GM04504 (cell line): ENCODE results near the gene DYRK1A.

Source experiments
- DNase-seq: peaks from one replicate; pipeline ENCODE4 v3.0.0-alpha.2; 2012; ENCODE audit warnings: low read depth

The DYRK1A gene

DNA sequence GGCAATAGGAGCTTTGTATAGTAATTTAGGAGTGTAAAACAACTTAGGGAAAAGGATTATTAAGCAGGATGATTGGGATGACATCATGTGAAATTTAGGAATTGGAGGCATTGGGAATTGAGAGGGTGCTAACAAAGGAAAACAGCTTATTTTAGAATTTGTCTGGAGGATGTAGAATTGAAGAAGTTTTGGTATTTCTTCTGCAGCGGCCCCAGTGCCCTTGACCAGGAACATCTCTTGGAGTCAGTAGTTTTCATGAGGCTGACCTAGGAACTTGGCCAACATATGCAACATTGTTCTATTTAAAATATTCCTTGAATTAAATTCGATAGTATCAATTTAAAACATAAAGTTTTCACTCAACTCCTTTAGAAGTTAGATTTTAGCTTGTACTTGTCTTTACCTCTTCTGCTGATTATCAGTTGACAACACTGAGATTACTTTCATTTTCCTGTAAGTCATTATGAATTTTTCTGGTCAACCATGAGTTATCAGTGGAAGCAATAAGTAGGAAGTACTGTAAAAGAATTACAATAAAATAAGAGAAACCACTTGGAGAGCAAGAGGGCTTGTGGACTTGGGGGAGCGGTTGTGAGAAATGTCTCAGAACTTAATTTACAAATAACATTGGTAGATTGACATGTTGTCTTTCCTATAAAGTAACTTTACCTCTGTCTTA is 52.8 kb downstream of the DYRK1A start:
- no peak for DNase-seq

- no peak for DNase-seq
Measured at GRCh38 chr21:37421306-37421705, 54.7 kb downstream of the DYRK1A start.

DNA sequence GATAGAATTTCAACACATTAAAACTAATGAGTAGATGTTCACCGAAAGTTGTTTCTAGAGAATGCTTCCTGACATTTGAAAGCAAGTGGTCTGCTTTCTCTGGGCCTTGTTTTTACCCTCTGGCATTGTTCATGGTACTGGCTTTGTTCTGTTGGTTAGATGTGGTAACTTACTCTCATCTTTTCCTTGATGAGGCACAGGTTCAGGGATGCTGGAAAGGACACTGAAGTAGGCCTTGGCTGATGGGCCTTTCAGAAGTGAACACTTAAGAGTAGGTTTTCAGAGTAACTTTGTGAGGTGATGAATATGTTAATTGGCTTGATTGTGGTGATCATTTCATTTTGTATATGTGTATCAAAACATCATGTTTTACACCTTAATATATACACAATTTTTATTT is 55.8 kb downstream of the DYRK1A start:
- no peak for DNase-seq

DNA sequence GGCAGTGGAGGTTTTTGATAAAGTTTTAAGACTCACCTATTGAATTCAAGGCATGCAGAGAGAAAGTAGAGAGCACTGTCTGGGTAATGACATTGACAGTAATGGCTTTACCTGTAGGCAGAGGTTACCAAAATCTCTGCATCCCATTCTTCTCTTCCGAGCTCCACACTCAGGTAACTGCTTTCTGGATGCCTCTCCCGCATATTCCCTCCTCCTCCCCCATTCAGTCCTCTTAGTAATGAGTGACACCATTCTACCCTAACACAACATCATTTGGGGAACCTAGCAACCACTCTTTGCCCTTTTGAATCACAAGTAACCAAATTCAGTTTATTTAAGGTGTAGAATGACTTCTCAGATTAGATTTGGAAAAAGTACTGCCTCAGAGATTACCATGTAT is 56.5 kb downstream of the DYRK1A start:
- no peak for DNase-seq

DNA sequence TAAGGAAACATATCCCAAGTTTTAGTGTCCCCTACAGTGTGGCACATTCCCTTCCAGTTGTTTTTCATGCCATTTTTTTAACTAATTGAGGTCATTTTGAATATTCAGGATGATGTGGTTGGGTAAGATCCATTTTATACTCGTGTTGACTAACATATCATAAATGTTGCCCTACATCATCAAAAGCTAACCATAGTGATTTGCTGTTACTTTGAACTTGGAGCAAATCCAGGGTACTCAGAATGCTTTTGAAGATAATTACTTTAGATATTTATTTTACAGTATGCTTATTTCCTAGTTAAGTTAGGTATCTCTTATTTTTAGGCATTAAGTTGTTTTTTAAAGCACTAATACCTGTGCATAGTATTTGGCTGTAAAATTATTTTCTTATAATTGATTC is 57.8 kb downstream of the DYRK1A start:
- DNase-seq = no peak

DNA sequence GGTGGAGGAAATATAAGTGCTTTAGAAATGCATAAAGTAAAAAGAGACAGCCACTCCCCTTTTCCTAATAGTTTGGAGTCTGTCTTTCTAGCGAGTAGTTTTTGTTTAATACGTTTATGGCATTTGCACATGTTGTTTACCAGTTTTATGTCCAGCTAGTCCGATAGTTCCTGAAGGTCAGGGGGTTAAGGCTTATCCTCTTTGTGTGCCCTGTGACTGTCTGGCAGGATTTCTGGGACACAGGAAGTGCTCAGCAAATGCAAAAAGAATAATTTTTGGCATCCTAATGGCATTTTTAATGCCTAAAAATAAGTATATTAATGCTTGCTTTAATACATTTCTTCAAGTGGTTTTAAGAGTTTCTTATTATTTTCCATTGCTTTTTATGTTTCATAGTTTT is 58.4 kb downstream of the DYRK1A start:
- no peak for DNase-seq

- no peak for DNase-seq
Measured at GRCh38 chr21:37425684-37426083, 59.1 kb downstream of the DYRK1A start.

DNA sequence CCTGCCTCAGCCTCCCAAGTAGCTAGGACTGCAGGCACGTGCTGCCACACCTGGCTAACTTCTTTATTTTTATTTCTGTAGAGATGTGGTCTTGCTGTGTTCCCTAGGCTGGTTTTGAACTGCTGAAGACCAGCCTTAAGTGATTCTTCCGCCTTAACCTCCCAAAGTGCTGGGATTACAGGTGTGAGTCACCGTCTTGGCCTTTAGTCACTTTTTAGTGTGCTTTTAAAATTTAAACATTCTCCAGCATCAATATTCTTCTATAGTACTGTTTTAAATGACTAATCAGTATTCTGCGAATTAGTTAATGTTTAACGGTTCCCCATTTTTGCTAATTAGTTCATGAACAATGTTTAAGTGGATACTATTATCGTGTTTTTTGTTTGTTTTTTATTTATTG is 60.6 kb downstream of the DYRK1A start:
- DNase-seq = no peak

DNA sequence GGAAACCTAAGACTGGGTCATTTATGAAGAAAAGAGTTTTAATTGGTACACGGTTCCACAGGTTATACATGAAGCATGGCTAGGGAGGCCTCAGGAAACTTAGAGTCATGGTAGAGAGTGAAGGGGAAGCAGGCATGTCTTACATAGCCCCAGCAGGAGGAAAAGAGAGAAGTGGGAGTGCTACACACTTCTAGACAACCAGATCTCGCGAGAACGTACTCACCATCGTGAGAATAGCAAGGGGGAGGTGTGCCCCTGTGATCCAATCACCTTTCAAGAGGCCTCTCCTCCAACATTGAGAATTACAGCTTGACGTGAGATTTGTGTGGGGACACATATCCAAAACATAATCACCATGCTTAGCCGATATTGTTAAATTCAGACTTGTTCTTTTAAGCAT is 62.8 kb downstream of the DYRK1A start:
- DNase-seq = no peak

DNA sequence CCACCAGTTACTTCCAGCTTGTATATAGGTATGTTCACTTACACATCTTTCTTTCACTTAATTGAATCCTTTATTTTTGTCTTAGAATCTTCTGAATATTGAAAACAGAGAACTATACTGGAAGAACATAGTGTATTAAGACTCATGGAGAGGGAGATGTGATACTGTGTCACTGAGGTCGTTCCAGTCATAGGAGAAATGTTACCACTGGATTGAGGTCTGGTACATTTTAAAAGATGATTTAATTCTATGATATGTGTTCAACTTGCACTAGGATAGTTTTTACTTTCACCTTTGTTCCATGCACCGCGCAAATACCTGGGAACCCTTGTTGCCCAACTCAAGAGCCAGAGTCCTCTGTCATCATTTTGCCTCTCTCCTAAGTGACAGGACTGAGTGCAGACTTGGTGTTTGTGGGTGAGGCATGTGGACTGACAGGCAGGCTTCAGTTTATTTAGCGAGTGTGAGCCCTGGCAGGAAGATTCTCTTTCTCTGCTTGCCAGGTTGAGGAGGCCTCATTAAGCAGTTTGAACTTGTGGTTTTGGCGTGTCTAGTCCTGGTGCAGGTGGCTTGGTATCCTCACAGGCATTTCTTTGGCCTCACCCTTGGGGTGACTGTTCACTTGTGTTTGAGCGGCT is 63.7 kb downstream of the DYRK1A start:
- DNase-seq = no peak

GRCh38 chr21:37431243-37431642 is 64.7 kb downstream of the DYRK1A start:
- DNase-seq = no peak

DNA sequence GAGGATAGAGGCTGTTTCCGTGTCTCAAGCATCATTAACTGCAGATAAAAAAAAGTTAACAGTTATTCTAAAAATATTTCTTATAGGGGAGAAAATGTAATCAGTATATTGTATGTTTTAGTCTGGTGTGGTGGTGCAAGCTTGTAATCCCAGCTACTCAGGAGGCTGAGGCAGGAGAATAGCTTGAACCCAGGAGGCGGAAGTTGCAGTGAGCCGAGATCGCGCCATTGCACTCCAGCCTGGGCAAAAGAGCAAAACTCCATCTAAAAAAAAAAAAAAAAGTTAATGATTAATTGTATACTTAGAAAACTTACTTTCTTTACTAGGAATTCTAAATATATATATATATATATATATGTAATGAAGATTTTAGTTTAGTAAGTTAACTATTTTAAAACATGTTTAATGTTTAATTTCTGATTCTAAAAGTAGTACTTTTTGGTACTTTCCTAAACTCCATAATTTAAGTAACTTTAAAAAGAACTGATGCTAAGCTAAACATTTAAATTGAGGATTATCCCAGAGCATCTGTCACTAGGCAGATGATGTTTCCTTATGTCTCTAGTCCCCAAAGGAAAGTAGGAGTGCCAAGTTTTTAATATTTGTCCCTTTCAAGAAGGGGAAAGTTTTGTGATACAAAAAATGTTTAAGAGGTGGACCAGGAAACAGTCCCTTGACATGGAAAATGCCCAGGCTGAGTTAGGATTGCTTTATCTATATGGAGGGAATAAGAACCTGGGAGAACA is 66.3 kb downstream of the DYRK1A start:
- DNase-seq = no peak

- no peak for DNase-seq
Measured at GRCh38 chr21:37433456-37433840, 66.9 kb downstream of the DYRK1A start.

GRCh38 chr21:37435120-37435519 is 68.5 kb downstream of the DYRK1A start:
- DNase-seq = peak; percentile 87

DNA sequence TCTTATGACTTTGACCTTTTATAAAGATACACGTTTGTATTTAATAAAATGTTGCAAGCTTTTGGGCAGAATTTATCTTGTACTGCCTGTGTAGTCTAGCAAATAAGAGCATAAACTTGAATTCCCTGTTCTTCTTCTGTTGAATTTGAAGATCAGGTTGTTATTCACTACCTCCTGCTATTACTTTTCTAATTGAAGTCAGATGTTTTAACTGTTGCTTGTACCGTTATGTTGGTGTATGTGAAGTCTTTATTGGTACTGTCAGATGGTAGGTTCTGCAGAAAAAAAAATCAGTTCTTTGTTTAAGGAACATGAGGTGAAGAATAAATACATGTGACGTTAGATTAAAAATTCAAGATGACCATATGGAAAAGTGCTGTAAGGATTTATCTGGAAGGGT is 69.1 kb downstream of the DYRK1A start:
- no peak for DNase-seq

- DNase-seq = no peak
Measured at GRCh38 chr21:37436174-37436573, 69.6 kb downstream of the DYRK1A start.

DNA sequence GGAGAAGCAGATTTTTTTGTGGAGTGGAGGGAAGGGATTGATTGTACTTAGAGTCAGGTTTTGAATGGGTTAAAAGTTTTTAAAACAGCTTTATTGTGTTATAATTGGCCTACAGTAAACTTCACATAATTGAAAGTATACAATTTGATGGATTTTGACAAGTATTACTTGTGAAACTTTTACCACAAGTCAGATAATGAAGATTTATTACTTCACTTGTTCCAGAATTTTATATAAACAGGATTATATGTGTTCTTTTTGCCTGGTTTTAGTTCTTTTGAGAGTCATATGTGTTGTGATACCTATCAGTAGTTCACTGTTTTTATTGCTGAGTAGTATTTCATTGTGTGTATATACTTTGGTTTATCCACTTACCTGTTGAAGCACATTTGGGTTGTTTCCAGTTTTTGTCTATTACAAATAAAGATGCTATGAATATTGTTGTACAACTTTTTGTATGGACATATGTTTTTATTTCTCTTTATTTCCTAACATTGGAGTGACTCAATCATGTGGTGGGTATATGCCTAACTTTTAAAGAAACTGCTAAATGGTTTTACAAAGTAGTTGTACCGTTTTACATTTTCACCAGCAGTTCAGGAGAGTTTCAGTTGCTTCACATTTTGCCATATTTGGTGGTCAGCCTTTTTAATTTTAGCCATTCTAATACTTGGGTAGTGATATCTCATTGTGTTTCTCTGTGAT is 71.0 kb downstream of the DYRK1A start:
- DNase-seq = no peak

- DNase-seq = no peak
Measured at GRCh38 chr21:37443683-37444082, 77.1 kb downstream of the DYRK1A start.

- DNase-seq = no peak
Measured at GRCh38 chr21:37445228-37445627, 78.7 kb downstream of the DYRK1A start.

GRCh38 chr21:37446552-37446951 is 80.0 kb downstream of the DYRK1A start:
- DNase-seq = no peak

DNA sequence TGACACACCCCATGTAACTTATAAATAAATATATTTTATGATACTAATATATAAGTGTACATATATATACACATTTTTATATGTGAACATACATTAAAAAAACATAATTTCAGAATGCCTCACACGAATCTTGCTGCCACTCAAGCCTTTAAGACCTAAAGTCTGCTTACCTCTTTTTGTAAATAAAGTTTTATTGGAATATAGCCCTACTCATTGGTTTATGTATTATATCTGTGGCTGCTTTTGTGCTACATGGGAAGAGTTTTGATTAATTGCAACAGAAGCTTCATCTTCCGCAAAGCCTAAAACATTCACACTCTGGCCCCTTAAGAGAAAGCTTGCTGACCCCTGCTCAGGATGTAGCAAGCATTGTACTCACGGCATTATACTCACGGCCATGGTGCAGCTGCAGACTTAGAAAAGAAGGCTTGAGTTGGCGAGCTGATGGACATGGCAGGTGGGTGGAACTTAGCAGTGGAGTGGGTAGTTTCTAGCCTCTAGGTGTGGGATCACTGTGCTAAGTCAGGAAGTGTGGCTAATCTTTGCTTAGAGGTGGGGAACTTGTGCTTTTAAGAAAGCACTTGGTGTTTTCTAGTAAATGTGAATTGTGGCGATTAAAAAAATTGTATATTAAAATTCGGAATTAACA is 80.8 kb downstream of the DYRK1A start:
- no peak for DNase-seq

DNA sequence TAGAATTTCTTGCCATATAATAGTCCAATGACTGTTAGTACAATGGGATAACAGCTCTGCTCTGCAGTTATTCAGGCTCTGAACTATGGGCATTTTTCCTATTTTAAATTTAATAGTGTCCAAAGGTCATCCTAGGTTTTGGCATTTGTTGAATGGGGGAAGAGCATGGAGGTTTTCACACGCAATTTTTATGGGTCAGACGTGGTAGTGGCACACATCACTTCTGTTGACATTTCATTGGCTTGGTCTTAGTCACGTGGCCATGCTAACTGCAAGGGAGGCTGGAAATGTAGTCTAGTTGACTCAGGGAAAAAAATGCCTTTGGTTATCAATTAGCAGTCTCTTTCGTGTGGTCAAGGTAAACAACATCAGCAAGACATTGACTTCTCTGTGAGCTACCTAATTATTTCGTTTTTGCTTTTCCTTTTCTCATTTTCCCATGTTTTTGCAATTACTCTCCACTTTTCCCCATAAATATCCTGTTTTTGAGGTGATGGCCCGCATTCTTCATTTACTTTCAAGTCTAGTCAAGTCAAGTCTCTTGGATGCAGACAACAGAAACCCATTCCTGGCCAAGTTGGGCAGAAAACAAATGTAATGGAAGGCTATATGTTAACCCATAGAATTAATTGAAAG is 82.8 kb downstream of the DYRK1A start:
- DNase-seq = no peak
